MM.1S (cell line): Measurements from ENCODE around the gene ANKRD30B.
"Not testable (repeated sequence)": the region's sequence is repeated elsewhere in the genome, so short reads cannot be mapped to it uniquely, and the experiment has no call there.

Source experiments
- DNase-seq: peaks from one replicate; pipeline ENCODE4 v3.0.0-alpha.2; 2015
- H2AFZ ChIP-seq: fragments of 300-600 bp; sonication (generic); 2 replicates; pipeline ENCODE4 v1.6.0; 2016; ENCODE audit warnings: antibody characterized with exemption, low read length
- H3F3A ChIP-seq: fragments of 300-600 bp; sonication (generic); 2 replicates; pipeline ENCODE4 v1.6.1; 2016; ENCODE audit warnings: mild to moderate bottlenecking, antibody characterized with exemption, low read length, moderate library complexity, mixed read lengths; ENCODE audit not compliant: insufficient read depth
- H3K27ac ChIP-seq: fragments of 300-600 bp; sonication (generic); 2 replicates; pipeline ENCODE4 v1.5.1; 2016; ENCODE audit warnings: mild to moderate bottlenecking, low read length
- H3K27me3 ChIP-seq: fragments of 300-600 bp; sonication (generic); replicated peaks from 2 replicates; pipeline ENCODE4 v1.6.0; 2016; ENCODE audit warnings: low read length; ENCODE audit not compliant: insufficient read depth
- H3K36me3 ChIP-seq: fragments of 300-600 bp; sonication (generic); replicated peaks from 2 replicates; pipeline ENCODE4 v1.6.1; 2016; ENCODE audit warnings: mild to moderate bottlenecking, low read length, mixed read lengths; ENCODE audit not compliant: insufficient read depth
- H3K4me1 ChIP-seq: fragments of 300-600 bp; sonication (generic); 2 replicates; pipeline ENCODE4 v1.6.1; 2016; ENCODE audit warnings: low read length, mixed read lengths
- H3K4me2 ChIP-seq: fragments of 300-600 bp; sonication (generic); 2 replicates; pipeline ENCODE4 v1.6.0; 2016; ENCODE audit warnings: low read depth, low read length
- H3K4me3 ChIP-seq: fragments of 300-600 bp; sonication (generic); 2 replicates; pipeline ENCODE4 v1.5.1; 2016; ENCODE audit warnings: low read length, mixed read lengths
- H3K79me2 ChIP-seq: fragments of 300-600 bp; sonication (generic); 2 replicates; pipeline ENCODE4 v1.6.1; 2016; ENCODE audit warnings: mixed run types, low read length, mixed read lengths
- H3K9ac ChIP-seq: fragments of 300-600 bp; sonication (generic); 2 replicates; pipeline ENCODE4 v1.6.1; 2016; ENCODE audit warnings: low read length, mixed read lengths
- H3K9me2 ChIP-seq: fragments of 300-600 bp; sonication (generic); replicated peaks from 2 replicates; pipeline ENCODE4 v1.6.1; 2016; ENCODE audit warnings: mild to moderate bottlenecking, low read length, mixed read lengths; ENCODE audit not compliant: insufficient read depth
- H3K9me3 ChIP-seq: fragments of 300-600 bp; sonication (generic); replicated peaks from 2 replicates; pipeline ENCODE4 v1.6.1; 2016; ENCODE audit warnings: mild to moderate bottlenecking, low read length, mixed read lengths; ENCODE audit not compliant: insufficient read depth
- H4K20me1 ChIP-seq: fragments of 300-600 bp; sonication (generic); 2 replicates; pipeline ENCODE4 v1.6.1; 2016; ENCODE audit warnings: mild to moderate bottlenecking, low read length, moderate library complexity, mixed read lengths; ENCODE audit not compliant: insufficient read depth
- CTCF ChIP-seq: fragments of 300-600 bp; sonication (generic); IDR thresholded peaks from 2 replicates; pipeline ENCODE4 v1.5.1; 2016; ENCODE audit warnings: antibody characterized with exemption, low read length, mixed read lengths
- EZH2 ChIP-seq: fragments of 300-600 bp; sonication (generic); optimal IDR thresholded peaks from 2 replicates; pipeline ENCODE3; 2017; ENCODE audit warnings: low read depth, mild to moderate bottlenecking, antibody characterized with exemption, low read length, mixed read lengths
- EZH2phosphoT487 ChIP-seq: fragments of 300-600 bp; sonication (generic); IDR thresholded peaks from 2 replicates; pipeline ENCODE4 v1.6.1; 2018; ENCODE audit warnings: antibody characterized with exemption, low read length

ANKRD30B gene

DNA sequence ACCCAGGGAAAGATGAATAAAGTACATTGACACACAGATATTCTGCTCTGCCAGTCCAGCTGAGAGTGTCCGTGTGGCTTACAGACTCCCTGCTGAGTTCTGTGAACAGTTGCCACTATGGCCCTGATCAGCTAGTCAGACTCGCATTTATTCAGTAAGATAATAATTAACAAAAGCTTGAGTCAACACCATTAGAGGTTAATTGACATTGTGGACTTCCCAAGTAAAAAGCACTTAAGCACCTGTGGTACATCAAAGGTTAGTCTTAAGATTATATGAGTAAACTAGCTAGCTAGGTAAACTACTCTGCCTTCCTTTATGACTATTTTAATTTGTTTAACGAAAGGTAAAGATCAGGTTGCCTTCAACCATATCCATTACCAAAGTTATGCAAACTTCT, 33.7 kb downstream of the ANKRD30B start:
- H3F3A ChIP-seq = no peaks in the 10 kb centered on the region
- no peaks in the 10 kb centered on the region for H4K20me1 ChIP-seq
- H3K9me2 ChIP-seq = no peaks in the 10 kb centered on the region
- H2AFZ ChIP-seq = no peak overlapping the region
- H3K36me3 ChIP-seq = no peaks in the 10 kb centered on the region
- no peak for TF ChIP-seq EZH2
- no peak for TF ChIP-seq CTCF
- no peak for TF ChIP-seq EZH2phosphoT487
- DNase-seq = no peak
- no peak overlapping the region for H3K9ac ChIP-seq
- H3K4me2 ChIP-seq = no peak overlapping the region
- H3K27me3 ChIP-seq = no peaks in the 10 kb centered on the region
- no peak overlapping the region for H3K27ac ChIP-seq
- H3K9me3 ChIP-seq = no peaks in the 10 kb centered on the region
- no peak overlapping the region for H3K4me3 ChIP-seq
- H3K79me2 ChIP-seq = no peaks in the 10 kb centered on the region
- H3K4me1 ChIP-seq = no peaks in the 10 kb centered on the region

- Histone ChIP-seq H3K4me3 (no peak overlapping the region), H3F3A (no peaks in the 10 kb centered on the region), H4K20me1 (no peaks in the 10 kb centered on the region), H2AFZ (no peak overlapping the region), H3K4me1 (no peaks in the 10 kb centered on the region), H3K79me2 (no peaks in the 10 kb centered on the region), H3K27me3 (no peaks in the 10 kb centered on the region), H3K9ac (no peak overlapping the region), H3K36me3 (no peaks in the 10 kb centered on the region), H3K9me3 (no peaks in the 10 kb centered on the region), H3K4me2 (no peak overlapping the region), H3K9me2 (no peaks in the 10 kb centered on the region), H3K27ac (no peak overlapping the region)
- TF ChIP-seq EZH2 = no peak
- no peak for TF ChIP-seq CTCF
- TF ChIP-seq EZH2phosphoT487 = no peak
- DNase-seq = no peak
These were observed 36.2 kb downstream of the ANKRD30B start for GRCh38 chr18:14784133-14784532.

DNA sequence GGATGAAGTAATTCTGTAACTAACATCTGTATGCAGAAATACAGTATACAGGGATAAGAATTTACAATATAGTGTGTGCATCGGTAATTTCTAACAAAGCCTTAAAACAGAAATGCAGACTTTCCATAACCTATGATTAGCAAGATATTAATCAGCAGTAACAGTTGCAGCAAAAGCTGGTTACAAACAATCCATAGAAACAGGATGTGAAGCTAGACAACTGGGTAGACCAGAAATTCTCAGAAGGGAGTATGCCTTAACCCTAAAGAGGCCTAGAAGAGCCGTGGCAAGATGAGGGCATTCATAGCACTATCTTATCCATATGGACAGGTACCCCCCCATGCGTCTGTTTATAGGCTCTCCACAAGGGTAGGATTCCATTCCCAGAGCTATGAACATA, 48.9 kb downstream of the ANKRD30B start:
- H3K9ac ChIP-seq, H3K27ac ChIP-seq: not testable (repeated sequence)

DNA sequence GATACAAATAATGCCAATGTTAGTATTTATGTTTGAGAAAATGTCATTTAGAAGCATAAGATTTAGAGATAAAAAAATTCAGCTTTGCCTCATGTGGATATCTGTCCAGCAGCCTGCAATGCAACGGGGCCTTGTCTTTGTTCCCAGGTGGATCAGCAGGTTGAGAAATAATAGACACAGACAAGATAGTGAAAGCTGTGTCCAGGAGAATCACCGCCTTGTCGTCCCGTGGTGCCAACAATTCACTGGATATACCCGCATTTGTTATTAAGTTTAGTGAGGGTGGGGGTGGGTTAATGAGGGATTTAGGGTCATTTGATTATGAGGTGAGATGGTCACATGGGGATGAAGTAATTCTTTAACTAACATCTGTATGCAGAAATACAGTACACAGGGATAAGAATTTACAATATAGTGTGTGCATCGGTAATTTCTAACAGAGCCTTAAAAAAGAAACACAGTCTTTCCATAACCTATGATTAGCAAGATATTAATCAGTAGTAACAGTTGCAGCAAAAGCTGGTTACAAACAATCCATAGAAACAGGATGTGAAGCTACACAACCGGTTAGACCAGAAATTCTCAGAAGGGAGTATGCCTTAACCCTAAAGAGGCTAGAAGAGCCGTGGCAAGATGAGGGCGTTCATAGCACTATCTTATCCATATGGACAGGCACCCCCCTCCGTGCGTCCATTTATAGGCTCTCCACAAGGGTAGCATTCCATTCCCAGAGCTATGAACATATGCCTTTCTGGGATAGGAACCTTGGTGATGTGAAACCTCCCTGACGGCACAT, 50.2 kb downstream of the ANKRD30B start:
- not testable (repeated sequence) for H3K27me3 ChIP-seq

More for the DNA sequence above, 48.9 kb downstream of the ANKRD30B start:
- not testable (repeated sequence) for H3K9me2 ChIP-seq, H3K4me1 ChIP-seq, H2AFZ ChIP-seq, H3K4me3 ChIP-seq, H3K79me2 ChIP-seq, H3K36me3 ChIP-seq, H3F3A ChIP-seq, DNase-seq, H3K27me3 ChIP-seq, H4K20me1 ChIP-seq, H3K4me2 ChIP-seq, H3K9me3 ChIP-seq

GRCh38 chr18:14811081-14811480, 63.1 kb downstream of the ANKRD30B start:
- H3K9me2 ChIP-seq, H2AFZ ChIP-seq, H3K79me2 ChIP-seq, H3K4me2 ChIP-seq, H3K9me3 ChIP-seq, H3K27me3 ChIP-seq, H3K36me3 ChIP-seq, H3F3A ChIP-seq, H3K4me1 ChIP-seq, H3K27ac ChIP-seq, H3K4me3 ChIP-seq, H3K9ac ChIP-seq, H4K20me1 ChIP-seq, DNase-seq: not testable (repeated sequence)

More for the DNA sequence above, 50.2 kb downstream of the ANKRD30B start:
- H3K4me2 ChIP-seq, H3K9me3 ChIP-seq, H2AFZ ChIP-seq, H3K4me3 ChIP-seq, H3K27ac ChIP-seq, H3K9ac ChIP-seq, H3F3A ChIP-seq, DNase-seq, H3K9me2 ChIP-seq, H3K4me1 ChIP-seq, H3K36me3 ChIP-seq, H3K79me2 ChIP-seq, H4K20me1 ChIP-seq: not testable (repeated sequence)

GRCh38 chr18:14826972-14827632, 79.1 kb downstream of the ANKRD30B start:
- H3K9me3 ChIP-seq, DNase-seq, H3K4me1 ChIP-seq, H2AFZ ChIP-seq, H3K79me2 ChIP-seq, H3K27ac ChIP-seq, H3K4me3 ChIP-seq, H3F3A ChIP-seq, H3K27me3 ChIP-seq, H3K36me3 ChIP-seq, H3K9ac ChIP-seq, H4K20me1 ChIP-seq, H3K9me2 ChIP-seq, H3K4me2 ChIP-seq: not testable (repeated sequence)
